Gastrocnemius medialis (tissue), 4 donors: ENCODE data around the gene TNS3.

Source experiments
- CTCF ChIP-seq, 5 experiments: fragments of 450-650 bp in 3 of 5; fragments of 200-600 bp in 2 of 5; sonication (generic) in 2 of 5; IDR thresholded peaks in 4 of 5; conservative IDR thresholded peaks in 1 of 5; 1 replicate in 4 of 5; 2 replicates in 1 of 5; pipeline ENCODE4 v1.5.1; 2016 to 2019; ENCODE audit warnings: antibody characterized with exemption in 5 of 5, mild to moderate bottlenecking in 3 of 5, moderate library complexity in 3 of 5
- POLR2A ChIP-seq, 2 donors: fragments of 450-650 bp; IDR thresholded peaks; one replicate each; pipeline ENCODE4 v1.6.1; 2017; ENCODE audit warnings: antibody characterized with exemption in 2 of 2, mild to moderate bottlenecking in 2 of 2, moderate library complexity in 2 of 2

- TF ChIP-seq CTCF (IDR thresholded peaks at IDR 0.05 in 4 of 5, conservative IDR thresholded peaks at IDR 0.05 in 1 of 5): no peak
- no peak for TF ChIP-seq POLR2A (IDR thresholded peaks at IDR 0.05)
Observed at GRCh38 chr7:47367369-47367768, 214.5 kb downstream of the TNS3 start.
